ENCODE data around the gene CDH23. TPM values are rescaled to one million over a fixed set of nuclear protein-coding genes. Genes with fewer than 3 reads are reported as not detected.
A peak's percentile ranks its signal among the peaks of the same experiment; 100 is the strongest.

Gene CDH23
- total RNA-seq, 1 experiment from 2014 or later = 7.8 TPM

- peak in 1 of 2 experiments; percentile 45 for DNase-seq
- H3K27me3 ChIP-seq (ENCODE audit: insufficient read depth, low read depth) = no peaks in the 10 kb centered on the region
- H3K4me1 ChIP-seq (replicated peaks; ENCODE audit: insufficient read depth) = peaks cover 42% of the 10 kb centered on the region
- no peaks in the 10 kb centered on the region for H3K79me2 ChIP-seq (ENCODE audit: low read depth)
- H4K20me1 ChIP-seq (ENCODE audit: insufficient read depth) = no peaks in the 10 kb centered on the region
- CTCF ChIA-PET = interaction anchor here (0.6 to 0.8 kb wide), 4 partner anchors 19 to 333 kb away, joined by 3 to 10 read pairs (median 3); no protein-coding TSS in a partner anchor
- no TSS peak for BruUV-seq (replicated peaks)
- TF ChIP-seq EZH2 (IDR thresholded peaks at IDR 0.05; ENCODE audit: low read depth) (no peak), CTCF (conservative IDR thresholded peaks at IDR 0.05) (no peak)
- POLR2A ChIA-PET (ENCODE audit: unreplicated experiment) = interaction anchor here (0.5 to 0.7 kb wide), 2 partner anchors 86 to 379 kb away, joined by 3 to 13 read pairs; no protein-coding TSS in a partner anchor
- peaks cover 41% of the 10 kb centered on the region for H3F3A ChIP-seq (ENCODE audit: insufficient read depth, low read depth)
- no peak overlapping the region for H2AFZ ChIP-seq
- intact Hi-C loops (cut with micrococcal nuclease; ENCODE audit: unreplicated experiment) = loop anchor here (1.0 to 2.0 kb wide), 2 partner anchors 15 to 45 kb away; partner anchors contain the start of gene SLC29A3
- H3K27ac ChIP-seq = peak overlapping the region; percentile 78
- no peaks in the 10 kb centered on the region for H3K9me3 ChIP-seq (ENCODE audit: insufficient read depth, low read depth)
- peak overlapping the region; percentile 10; the same call in 1 of the 2 replicates for H3K4me3 ChIP-seq
- H3K9me2 ChIP-seq (ENCODE audit: insufficient read depth) = no peaks in the 10 kb centered on the region
- no peaks in the 10 kb centered on the region for H3K36me3 ChIP-seq (ENCODE audit: low read depth)
- H3K4me2 ChIP-seq = peak overlapping the region; percentile 51
Observed at GRCh38 chr10:71363936-71364335, 32.8 kb upstream of the CDH23 start.

GRCh38 chr10:71365366-71365765 is 31.4 kb upstream of the CDH23 start:
- Histone ChIP-seq H3K27ac (peak overlapping the region; percentile 78), H2AFZ (no peak overlapping the region), H3K9me2 (ENCODE audit: insufficient read depth) (no peaks in the 10 kb centered on the region), H3K4me1 (replicated peaks; ENCODE audit: insufficient read depth) (peaks cover 42% of the 10 kb centered on the region), H3K4me3 (no peak overlapping the region), H3K9me3 (ENCODE audit: insufficient read depth, low read depth) (no peaks in the 10 kb centered on the region), H3F3A (ENCODE audit: insufficient read depth, low read depth) (peaks cover 38% of the 10 kb centered on the region), H3K36me3 (ENCODE audit: low read depth) (no peaks in the 10 kb centered on the region), H3K27me3 (ENCODE audit: insufficient read depth, low read depth) (no peaks in the 10 kb centered on the region), H3K79me2 (ENCODE audit: low read depth) (no peaks in the 10 kb centered on the region), H4K20me1 (ENCODE audit: insufficient read depth) (no peaks in the 10 kb centered on the region), H3K4me2 (no peak overlapping the region)
- ChIA-PET CTCF (interaction anchor here (0.6 to 1.3 kb wide), 2 partner anchors 26 to 531 kb away, joined by 3 to 4 read pairs; no protein-coding TSS in a partner anchor), POLR2A (ENCODE audit: unreplicated experiment) (interaction anchor here (0.7 kb wide), 1 partner anchor 52 kb away, joined by 4 read pairs; no protein-coding TSS in a partner anchor)
- DNase-seq = no peak
- BruUV-seq (replicated peaks) = no TSS peak
- intact Hi-C loops (cut with micrococcal nuclease; ENCODE audit: unreplicated experiment) = loop anchor here (2.0 kb wide), 1 partner anchor 17 kb away; no protein-coding TSS in a partner anchor
- TF ChIP-seq EZH2 (IDR thresholded peaks at IDR 0.05; ENCODE audit: low read depth) (no peak), CTCF (conservative IDR thresholded peaks at IDR 0.05) (no peak)

GRCh38 chr10:71366690-71367089 is 30.0 kb upstream of the CDH23 start:
- TF ChIP-seq CTCF (conservative IDR thresholded peaks at IDR 0.05) (no peak), EZH2 (IDR thresholded peaks at IDR 0.05; ENCODE audit: low read depth) (no peak)
- Histone ChIP-seq H3K27me3 (ENCODE audit: insufficient read depth, low read depth) (no peaks in the 10 kb centered on the region), H3K4me3 (no peak overlapping the region), H3K9me2 (ENCODE audit: insufficient read depth) (no peaks in the 10 kb centered on the region), H2AFZ (no peak overlapping the region), H3K4me1 (replicated peaks; ENCODE audit: insufficient read depth) (peaks cover 44% of the 10 kb centered on the region), H3K4me2 (peak overlapping the region; percentile 11), H3K9me3 (ENCODE audit: insufficient read depth, low read depth) (no peaks in the 10 kb centered on the region), H3K27ac (peak overlapping the region; percentile 7; the same call in 1 of the 2 replicates), H3K36me3 (ENCODE audit: low read depth) (no peaks in the 10 kb centered on the region), H3K79me2 (ENCODE audit: low read depth) (no peaks in the 10 kb centered on the region), H4K20me1 (ENCODE audit: insufficient read depth) (no peaks in the 10 kb centered on the region), H3F3A (ENCODE audit: insufficient read depth, low read depth) (peaks cover 37% of the 10 kb centered on the region)
- BruUV-seq (replicated peaks) = no TSS peak
- CTCF ChIA-PET = interaction anchor here (1.1 kb wide), 1 partner anchor 331 kb away, joined by 3 read pairs; no protein-coding TSS in a partner anchor
- no peak for DNase-seq
- intact Hi-C loops (cut with micrococcal nuclease; ENCODE audit: unreplicated experiment) = no loop called here
- POLR2A ChIA-PET (ENCODE audit: unreplicated experiment) = no interaction called here
